Pons (tissue), 1 donor: ENCODE results near the gene CARD9.

Experiments used
- DNase-seq: peaks from one replicate; pipeline ENCODE4 v3.0.0-alpha.2; 2016; ENCODE audit warnings: low spot score

The CARD9 gene

GRCh38 chr9:136347472-136348256, 25.8 kb downstream of the CARD9 start:
- DNase-seq = no peak

- DNase-seq = no peak
These were observed 26.5 kb downstream of the CARD9 start for GRCh38 chr9:136346927-136347465.

GRCh38 chr9:136346157-136346481, 27.4 kb downstream of the CARD9 start:
- no peak for DNase-seq

- DNase-seq = peak; percentile 90
These were observed 27.9 kb downstream of the CARD9 start for GRCh38 chr9:136345281-136346156.

- no peak for DNase-seq
These were observed 28.8 kb downstream of the CARD9 start for GRCh38 chr9:136344544-136345280.

GRCh38 chr9:136343884-136344269, 29.6 kb downstream of the CARD9 start:
- DNase-seq = no peak

- DNase-seq = no peak
These were observed 30.2 kb downstream of the CARD9 start for GRCh38 chr9:136343121-136343883.

- peak; percentile 76 for DNase-seq
These were observed 31.0 kb downstream of the CARD9 start for GRCh38 chr9:136342181-136343120.

GRCh38 chr9:136341769-136342168, 31.7 kb downstream of the CARD9 start:
- DNase-seq = no peak

- DNase-seq = no peak
These were observed 32.3 kb downstream of the CARD9 start for GRCh38 chr9:136341042-136341655.

- DNase-seq = no peak
These were observed 33.0 kb downstream of the CARD9 start for GRCh38 chr9:136340356-136341041.

GRCh38 chr9:136339958-136340310, 33.5 kb downstream of the CARD9 start:
- no peak for DNase-seq

- peak; percentile 64 for DNase-seq
These were observed 34.1 kb downstream of the CARD9 start for GRCh38 chr9:136339173-136339957.

GRCh38 chr9:136338511-136338910, 35.0 kb downstream of the CARD9 start:
- DNase-seq = no peak

GRCh38 chr9:136337416-136338395, 35.8 kb downstream of the CARD9 start:
- no peak for DNase-seq

GRCh38 chr9:136336881-136337280, 36.6 kb downstream of the CARD9 start:
- DNase-seq = no peak

- DNase-seq = no peak
These were observed 37.2 kb downstream of the CARD9 start for GRCh38 chr9:136336156-136336870.
